DMS53 (cell line): ENCODE measurements around the gene KSR2.
"Not testable (repeated sequence)": the region's sequence is repeated elsewhere in the genome, so short reads cannot be mapped to it uniquely, and the experiment has no call there.

ENCODE experiments used
- DNase-seq: peaks from one replicate; lab custom pipeline; 2025; lab: John Stamatoyannopoulos, UW

Gene KSR2

DNA sequence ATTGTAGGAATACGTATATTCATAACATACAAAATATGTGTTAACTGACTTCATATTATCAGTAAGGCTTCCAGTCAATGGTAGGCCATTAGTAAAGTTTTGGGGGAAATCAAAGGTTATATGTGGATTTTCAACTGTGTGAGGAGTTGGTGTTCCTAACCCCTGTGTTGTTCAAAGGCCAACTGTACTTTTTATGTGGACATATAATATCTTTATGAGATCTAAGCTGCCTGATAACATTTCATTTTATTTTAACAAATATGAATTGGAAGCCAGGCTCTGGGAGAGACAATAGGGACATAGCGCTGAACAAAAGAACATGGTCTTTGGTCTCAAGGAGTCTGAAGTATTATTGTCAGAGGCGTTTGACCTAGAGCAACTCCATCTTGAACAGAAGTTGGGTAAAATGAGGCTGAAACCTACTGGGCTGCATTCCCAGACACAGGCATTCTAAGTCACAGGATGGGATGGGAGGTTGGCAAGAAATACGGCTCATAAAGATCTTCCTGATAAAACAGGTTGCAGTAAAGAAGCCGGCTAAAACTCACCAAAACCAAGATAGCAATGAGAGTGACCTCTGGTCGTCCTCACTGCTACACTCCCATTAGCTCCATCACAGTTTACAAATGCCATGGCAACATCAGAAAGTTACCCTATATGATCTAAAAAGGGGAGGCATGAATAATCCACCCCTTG lies 147.2 kb downstream of the KSR2 start:
- DNase-seq: no peak

DNA sequence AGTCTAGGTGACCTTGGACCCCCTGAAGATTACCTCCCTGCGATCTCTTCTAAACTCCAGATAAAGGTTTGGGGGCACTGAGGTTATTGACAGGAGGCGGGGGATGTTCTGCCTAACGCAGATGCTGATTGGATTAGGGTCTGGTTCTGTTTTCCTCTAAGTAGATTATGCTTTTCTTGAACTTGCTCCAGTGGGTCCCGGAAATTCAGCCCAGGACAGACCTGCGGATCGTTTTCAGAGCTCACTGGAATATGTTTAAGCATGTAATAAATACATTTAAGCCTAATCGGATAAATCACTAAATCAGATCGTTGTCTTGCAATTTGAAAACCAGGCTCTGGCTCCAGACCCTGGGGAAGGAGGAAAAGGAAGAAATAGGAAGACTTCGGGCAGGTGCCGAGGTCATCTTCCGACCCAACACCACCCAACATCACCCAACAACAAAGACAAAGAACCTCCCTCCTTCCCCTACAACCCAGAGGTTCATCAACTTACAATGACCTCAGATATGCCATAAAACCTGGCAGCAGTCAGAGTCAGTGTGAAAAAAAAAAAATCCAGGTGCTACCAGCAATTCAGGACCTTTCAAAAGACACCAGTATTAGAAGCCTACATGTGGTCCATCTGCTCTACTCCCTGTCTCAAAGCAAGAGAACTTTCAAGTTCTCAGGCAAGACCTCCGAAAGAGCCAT lies 148.4 kb downstream of the KSR2 start:
- no peak for DNase-seq

DNA sequence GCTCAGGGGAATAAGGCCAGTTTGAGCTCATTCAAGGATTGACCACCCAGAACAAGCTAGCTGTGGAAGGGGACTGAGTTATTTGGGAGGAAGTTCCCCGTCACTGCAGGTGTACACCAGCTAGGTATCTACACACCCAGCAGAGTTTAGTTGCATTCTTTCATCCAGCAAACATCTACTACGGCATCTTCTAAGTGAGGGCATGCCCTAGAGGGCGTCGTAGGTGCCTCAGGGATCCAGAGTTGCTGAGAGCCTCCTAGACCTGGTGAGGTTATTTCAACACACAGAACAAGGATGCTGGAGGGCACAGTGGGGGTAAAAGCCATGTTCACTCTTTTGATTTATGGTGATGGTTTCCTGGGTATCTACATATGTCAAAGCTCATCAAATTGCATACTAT lies 149.6 kb downstream of the KSR2 start:
- DNase-seq: no peak

DNA sequence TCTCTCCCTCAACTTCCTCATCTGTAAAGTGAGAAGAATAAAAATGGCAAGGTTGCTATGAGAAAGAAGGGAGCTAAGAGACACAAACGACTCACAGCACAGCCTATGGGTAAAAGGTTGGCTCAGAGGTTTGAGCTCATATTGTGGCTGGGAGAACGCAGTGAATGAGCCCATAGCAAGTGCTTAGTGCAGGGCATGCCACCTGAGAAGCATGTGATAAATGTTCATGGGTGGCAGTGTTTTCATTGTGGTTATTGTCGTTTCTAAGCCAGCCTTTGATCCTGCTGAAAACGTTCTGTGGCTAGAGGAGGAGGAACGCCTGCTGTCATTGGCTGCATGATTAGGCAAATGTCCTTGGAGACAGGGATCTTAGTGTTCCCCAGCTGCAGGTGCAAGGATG lies 150.4 kb downstream of the KSR2 start:
- no peak for DNase-seq

DNA sequence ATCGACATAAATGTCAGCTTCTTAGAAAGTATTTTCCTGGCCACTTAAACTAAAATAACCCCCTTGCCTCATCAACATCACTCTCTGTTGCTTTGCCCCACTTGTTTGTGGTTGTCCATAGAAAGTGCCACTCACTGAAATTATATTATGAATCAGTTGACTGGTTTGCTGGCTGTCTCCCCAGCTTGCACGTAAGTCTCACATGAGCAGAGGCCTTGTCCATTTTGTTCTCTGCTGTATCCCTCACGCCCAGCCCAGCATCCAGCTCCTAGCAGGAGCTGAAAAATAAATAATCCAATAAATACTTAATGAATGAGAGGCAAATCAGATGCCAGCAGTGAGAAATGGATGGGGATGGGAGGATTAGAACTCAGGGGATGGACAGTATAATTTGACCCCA lies 159.3 kb downstream of the KSR2 start:
- no peak for DNase-seq

DNA sequence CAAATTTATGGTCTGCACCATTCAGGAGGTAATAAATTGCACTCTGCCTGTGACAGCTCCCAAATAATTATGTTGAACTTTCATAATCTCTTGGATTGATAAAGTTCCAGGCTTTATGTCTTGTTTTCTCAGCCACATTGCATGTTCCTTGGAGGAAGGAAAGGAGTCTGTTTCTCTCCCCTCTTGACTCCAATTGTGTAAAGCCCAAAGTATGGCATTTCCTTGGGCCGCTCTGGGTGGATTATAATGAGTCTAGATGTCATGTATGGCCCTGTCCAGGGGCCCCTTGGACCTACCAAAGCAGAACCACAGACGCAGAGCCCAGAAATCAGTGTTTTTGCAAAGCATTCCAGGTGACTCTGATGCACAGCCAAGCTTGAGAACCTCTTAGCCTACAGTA lies 160.8 kb downstream of the KSR2 start:
- no peak for DNase-seq

DNA sequence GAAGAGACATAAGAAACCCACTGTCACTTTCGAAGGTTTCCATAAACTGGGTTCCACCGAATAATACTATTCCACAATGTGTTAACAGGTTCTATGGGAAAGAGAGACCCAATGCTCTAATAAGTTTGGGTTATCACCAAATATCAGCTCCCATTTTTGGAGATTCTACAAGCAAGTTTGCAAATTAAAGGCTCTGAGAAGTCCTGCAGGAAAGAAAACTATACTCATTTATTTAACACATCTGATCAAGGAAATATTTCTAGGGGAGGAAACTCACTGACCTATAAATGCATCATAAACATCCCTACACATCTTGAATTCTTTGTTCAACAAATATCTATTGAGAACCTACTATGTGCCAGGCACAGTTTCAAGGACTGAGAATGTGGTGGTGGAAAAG lies 161.4 kb downstream of the KSR2 start:
- DNase-seq: no peak

DNA sequence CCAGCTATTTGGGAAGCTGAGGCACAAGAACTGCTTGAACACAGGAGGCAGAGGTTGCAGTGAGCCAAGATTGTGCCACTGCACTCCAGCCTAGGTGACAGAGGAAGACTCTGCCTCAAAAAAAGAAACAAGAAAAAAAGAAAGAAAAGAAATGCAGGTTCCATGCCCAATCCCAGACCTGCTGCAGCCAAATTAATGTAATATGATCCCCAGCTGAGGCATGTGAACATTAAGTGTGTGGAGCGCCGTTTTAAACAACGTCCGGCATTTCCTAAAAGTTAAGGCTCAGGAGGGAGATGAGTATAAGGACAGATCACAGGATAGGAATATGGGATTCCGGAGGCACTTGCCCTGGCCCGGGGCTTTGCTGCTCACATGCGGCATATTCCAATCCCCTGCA lies 162.9 kb downstream of the KSR2 start:
- no peak for DNase-seq

DNA sequence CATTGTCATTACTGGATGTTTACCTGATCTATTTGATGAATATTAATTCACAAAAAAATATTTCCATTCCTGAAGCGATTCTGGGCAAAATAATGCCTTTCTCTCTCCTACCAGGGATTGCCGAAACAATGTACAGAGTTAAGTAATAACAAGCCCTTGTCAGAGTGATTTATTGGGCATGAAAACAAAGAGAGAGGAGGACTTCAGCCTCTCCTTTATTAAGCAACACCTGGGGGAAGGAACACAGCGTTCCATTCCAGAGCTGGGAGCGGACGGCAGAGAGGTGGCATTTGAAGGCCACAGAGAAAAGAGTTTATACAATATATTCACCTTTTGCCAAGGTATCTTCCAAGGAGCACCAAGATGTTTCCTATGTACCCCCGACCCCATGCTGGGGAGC lies 165.8 kb downstream of the KSR2 start:
- no peak for DNase-seq

DNA sequence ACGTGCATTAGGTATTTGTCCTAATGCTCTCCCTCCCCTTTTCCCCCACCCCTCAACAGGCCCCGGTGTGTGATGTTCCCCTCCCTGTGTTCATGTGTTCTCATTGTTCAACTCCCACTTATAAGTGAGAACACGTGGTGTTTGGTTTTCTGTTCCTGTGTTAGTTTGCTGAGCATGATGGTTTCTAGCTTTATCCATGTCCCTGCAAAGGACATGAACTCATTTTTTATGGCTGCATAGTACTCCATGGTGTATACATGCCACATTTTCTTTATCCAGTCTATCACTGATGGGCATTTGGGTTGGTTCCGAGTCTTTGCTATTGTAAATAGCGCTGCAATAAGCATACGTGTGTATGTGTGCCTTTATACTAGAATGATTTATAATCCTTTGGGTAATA lies 168.1 kb downstream of the KSR2 start:
- not testable (repeated sequence) for DNase-seq

DNA sequence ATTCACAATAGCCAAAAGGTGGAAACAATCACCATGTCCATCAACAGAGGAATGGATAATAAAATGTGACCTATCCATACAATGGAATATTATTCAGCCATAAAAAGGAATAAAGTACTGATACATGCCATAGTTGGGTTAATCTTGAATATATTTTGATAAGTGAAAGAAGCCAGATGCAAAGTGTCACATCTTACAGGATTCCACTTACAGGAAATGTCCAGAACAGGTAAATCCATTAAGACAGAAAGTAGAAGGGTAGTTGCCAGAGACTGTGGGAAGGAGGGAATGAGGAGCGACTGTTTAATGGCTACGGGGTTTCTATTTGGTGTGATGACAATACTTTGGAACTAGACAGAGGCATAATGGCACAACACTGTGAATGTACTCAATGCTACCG lies 171.6 kb downstream of the KSR2 start:
- no peak for DNase-seq

DNA sequence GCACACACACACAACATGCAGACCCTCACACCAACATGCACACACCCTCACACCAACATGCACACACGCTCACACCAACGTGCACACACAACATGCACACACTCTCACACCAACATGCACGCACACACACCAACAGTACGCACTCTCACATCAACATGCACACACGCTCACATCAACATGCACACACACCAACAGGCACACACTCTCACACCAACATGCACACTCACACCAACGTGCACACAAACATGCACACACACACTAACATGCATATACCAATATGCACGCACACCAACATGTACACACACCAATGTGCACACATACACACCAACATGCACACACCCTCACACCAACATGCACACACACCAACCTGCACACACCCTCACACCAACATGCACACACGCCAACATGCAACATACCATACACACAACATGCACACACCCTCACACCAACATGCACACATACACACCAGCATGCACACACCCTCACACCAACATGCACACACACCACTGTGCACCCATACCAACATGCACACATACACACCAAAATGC lies 175.8 kb downstream of the KSR2 start:
- DNase-seq: no peak

DNA sequence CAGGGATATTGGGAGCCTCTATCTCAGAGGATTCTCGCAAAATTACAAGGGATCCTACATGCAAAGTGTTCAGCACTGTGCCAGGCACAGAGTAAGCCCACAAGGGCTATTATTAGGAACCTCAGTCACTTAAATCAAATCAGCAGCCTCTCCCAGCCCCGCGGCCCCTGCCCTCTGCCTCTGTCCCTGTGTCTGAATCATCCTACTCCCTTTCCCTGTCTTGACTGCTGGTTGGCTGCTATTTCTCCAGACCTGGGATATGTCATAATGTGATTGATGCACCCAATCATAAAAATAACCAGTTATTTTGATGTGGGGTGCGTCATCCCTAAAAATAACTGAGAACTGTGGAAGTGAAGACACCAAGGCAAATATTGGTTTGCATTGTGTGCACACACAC lies 176.3 kb downstream of the KSR2 start:
- no peak for DNase-seq

DNA sequence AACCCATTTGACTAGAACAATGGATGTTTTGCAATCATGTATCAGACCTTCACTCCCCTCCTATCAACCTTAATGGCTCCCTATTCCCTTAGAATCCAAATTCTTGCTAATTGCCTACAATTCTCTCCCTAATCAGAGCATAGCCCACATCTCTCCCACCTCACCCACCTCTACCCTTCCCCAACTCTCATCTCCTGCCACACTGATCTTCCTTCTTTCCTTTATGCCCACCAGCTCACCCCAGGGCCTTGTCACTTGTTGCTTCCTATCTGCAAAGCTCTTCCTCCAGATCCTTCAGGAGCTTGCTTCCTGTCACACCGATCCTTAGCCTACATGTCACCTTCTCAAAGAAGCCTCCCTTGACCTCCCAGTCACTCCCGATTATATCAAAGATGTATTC lies 177.8 kb downstream of the KSR2 start:
- DNase-seq: no peak

DNA sequence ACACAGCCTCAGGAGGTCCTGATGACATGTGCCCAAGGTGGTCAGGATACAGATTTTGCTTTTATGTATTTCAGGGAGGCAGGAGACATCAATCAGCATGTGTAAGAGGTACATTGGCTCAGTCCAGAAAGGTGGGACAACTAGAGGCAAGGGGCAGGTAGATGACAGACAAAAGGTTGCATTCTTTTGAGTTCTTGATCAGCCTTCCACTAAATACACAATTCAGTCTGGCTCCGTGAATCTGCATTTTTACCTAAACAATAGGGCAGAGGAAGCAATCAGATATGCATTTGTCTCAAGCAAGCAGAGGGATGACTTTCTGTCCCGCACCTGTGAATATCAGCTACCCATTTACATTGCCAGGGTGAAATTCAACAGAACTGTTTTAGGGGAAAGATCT lies 178.6 kb downstream of the KSR2 start:
- DNase-seq: no peak

DNA sequence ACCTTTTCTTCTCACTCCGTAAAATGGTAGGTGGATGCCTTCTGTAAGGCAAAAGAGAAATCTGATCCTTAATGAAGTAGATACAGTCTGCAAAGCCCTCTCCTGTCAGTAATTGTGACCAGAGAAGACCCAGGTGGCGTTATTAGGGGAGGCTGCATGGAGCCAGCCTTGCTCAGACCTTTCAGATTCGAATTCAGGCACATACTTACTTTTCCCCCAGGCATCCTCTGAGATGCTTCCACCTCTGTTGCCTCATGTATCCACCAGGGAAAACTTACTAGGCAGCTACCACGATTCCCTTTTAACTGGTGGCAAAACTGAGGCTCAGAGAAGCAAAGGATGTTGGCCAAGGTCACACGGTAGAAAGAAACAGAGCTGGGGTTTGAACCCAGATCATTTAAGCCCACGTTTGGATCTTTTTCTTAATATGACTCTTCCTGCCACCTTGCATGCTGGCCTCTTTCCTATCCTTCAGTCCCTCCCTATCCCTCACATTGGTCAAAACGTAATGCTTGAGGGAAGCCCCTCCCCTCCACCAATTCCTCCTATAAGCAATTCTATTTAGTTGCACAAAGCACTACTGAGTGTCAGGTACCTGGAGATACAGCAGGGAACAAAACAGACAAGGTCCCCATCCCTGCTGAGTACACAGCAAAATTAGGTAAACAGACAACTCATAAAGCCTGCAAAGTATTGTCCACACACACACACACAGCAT lies 179.4 kb downstream of the KSR2 start:
- DNase-seq: no peak

DNA sequence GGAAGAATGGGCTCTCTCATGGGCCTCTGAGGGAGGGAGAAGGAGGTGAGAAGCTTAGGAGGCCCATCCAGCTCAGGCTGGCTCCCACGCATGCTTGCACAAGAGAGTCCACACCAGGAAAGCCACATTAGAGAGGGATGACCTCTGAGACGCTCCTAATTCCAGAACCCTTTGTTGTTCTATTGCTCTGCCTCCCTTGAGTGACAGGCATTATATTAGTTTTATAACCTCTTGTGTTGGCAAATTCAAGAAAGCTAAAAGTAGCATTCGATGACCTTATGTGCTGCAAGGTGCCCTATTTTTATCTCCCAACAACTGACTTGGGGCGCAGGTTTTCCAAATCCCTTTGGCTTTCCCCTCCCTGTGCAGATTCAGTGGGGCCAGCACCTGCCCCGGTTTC lies 190.1 kb downstream of the KSR2 start:
- no peak for DNase-seq

DNA sequence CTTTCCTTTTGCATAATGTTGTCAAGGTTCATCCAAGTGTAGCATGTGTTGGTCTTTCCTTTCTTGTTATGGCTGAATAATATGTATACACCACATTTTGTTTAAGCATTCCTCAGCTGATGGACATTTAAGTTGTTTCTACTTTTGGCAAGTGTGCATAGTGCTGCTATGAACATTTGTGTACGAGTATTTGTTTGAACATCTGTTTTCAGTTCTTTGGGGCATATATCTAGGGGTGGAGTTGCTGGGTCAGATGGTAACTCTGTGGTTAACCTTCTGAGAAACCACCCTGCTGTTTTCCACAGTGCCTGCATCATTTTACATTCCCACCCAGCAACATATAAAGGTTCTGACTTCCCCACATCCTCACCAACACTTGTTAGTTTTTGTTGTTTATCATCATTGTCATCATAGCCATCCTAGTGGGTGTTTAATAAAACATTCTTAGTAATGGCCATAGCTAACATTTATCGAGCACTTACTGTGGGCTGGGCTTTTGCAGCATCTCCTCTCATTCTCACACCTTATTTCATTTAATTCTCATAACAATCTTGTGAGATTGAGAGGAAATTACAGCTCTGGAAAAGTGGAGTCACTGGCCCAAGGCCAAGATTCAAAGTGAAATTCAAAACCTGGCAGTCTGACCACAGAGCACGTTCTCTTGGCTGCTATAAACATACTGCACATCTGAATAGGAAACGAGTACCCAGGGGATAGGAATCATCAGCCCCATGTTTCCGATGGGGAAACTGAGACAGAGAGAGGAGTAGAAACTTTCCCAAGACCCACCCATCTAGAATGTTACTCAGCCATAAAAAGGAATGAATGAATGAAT lies 193.6 kb downstream of the KSR2 start:
- no peak for DNase-seq

DNA sequence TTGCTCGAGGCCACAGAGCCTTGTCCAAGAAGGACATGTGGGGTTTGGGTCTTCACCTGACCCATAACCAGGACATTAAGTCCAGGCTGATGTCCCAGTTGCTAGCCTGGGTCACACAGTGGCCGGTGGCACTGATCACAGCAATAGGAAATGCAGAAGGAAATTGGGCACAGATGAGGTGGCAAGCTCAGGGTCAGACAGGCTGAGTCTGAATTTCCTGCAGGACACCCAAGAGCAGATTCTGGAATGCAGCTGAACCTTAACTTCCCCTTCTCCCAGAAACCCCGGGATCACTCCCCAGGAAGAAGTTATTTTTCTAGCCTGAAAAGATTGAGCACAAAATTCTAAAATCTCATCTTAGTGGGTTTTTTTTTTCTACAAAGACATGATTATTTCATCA lies 199.9 kb downstream of the KSR2 start:
- no peak for DNase-seq

DNA sequence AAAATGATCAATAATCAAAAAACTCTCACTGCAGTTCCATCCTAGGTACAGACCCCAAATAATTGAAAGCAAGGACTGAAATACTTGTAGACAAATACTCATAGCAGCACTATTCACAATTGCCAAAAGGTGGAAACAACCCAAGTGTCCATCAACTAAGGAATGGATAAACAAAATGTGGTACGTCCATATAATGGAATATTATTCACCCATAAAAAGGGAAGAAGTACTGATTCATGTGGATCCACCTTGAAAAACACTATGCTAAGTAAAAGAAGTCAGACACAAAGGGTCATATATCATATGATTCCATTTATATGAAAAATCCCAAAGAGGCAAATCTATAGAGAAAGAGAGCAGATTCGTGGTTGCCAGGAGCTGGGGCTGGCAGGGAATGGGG lies 202.8 kb downstream of the KSR2 start:
- no peak for DNase-seq

DNA sequence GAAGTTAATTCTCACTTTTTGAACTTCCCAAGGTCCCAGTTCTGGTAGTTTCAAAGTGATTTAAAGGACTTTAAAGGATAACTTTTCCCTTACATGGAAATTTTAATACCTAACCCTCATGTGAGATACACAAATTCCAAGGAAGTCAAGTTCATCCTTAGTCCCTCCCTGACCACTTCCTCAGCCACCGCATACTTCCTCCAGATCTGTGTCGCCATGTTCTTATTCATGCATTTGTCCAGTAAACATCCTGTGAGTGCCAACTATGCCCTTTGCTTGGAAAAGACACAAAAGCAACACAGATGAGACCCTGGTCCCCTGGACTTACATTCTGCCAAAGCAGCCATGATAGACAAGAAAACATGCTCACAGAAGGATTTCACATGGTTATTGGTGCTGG lies 206.6 kb downstream of the KSR2 start:
- DNase-seq: no peak

DNA sequence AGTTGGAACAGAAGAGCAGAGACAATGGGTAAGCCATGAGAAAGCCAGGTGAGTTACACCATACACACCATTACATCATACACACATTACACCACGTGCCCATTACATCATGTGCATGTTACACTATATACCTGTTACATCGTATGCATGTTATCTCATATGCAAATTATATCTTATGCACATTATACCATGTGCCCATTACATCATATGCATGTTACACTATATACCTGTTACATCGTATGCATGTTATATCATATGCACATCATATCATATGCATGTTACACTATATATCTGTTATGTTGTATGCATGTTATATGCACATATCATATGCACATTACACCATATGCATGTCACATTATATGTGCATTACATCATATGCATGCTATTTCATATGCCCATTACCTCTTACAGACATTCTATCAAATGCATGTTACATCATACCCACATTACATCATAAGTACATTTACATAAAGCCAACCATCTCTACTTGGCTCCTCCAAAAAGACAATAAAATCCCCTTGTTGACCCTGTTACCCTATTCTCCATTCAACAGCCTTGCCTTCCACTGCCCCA lies 207.2 kb downstream of the KSR2 start:
- no peak for DNase-seq
